HCT116 (cell line): ENCODE results near the gene TMEM63B. TPM values are rescaled to one million over a fixed set of nuclear protein-coding genes. Genes with fewer than 3 reads are reported as not detected.

Source experiments
- ATAC-seq: fragments of 200-7000 bp; cut with Tn5 transposase; 2 replicates; pipeline ENCODE4 v1.9.1; 2020; ENCODE audit warnings: mild to moderate bottlenecking, moderate library complexity
- BruUV-seq: library from RNA; stranded (reverse); fragments of 400-500 nt; replicated peaks from 2 replicates; lab custom pipeline; 2021; lab: Mats Ljungman, UMichigan
- CTCF ChIA-PET: fragments of 300-600 bp; sonication (Branson Sonifier 250); formaldehyde crosslinking; loops from one replicate; lab custom pipeline; 2021; ENCODE audit warnings: antibody characterized with exemption; lab: Charles Lee
- POLR2A ChIA-PET: fragments of 300-600, 350-600 bp; sonication (Branson Sonifier 250); formaldehyde crosslinking; loops from one replicate; lab custom pipeline; 2021; ENCODE audit warnings: antibody characterized with exemption; lab: Charles Lee
- RAD21 ChIA-PET, 2 experiments: fragments of 300-600 bp; sonication (Branson Sonifier 250); formaldehyde crosslinking; loops; one replicate each; lab custom pipeline; 2023; ENCODE audit warnings: low total read pairs in 2 of 2; ENCODE audit not compliant: uncharacterized antibody in 2 of 2, unreplicated experiment in 2 of 2, low non-redundant PET in 1 of 2; lab: Charles Lee
- DNase-seq: peaks from one replicate; pipeline ENCODE4 v3.0.0-alpha.2; 2010; ENCODE audit warnings: low read depth, low spot score
- H2AFZ ChIP-seq: fragments of 200-600 bp; shearing (Covaris generic), sonication (generic); 2 replicates; pipeline ENCODE4 v1.6.1; 2017; ENCODE audit warnings: low read depth, mixed run types, mixed read lengths, antibody characterized with exemption, low read length; ENCODE audit not compliant: poor library complexity, severe bottlenecking
- H3K27ac ChIP-seq: 2 replicates; pipeline ENCODE4 v1.5.1; 2012; ENCODE audit warnings: low read depth, low read length
- H3K27me3 ChIP-seq: fragments of 200-600 bp; sonication (generic); 2 replicates; pipeline ENCODE4 v1.6.1; 2016; ENCODE audit warnings: mixed run types, low read length, mixed read lengths; ENCODE audit not compliant: insufficient read depth
- H3K36me3 ChIP-seq, 2 experiments: fragments of 200-500 bp in 1 of 2; fragments of 200-600 bp in 1 of 2; sonication (Bioruptor generic) in 1 of 2; sonication (generic) in 1 of 2; 2 replicates each; pipeline versions ENCODE4 v1.5.1 to v1.6.1; 2014 to 2016; ENCODE audit warnings: low read length in 2 of 2, inconsistent platforms in 1 of 2, mixed read lengths in 1 of 2, mixed run types in 1 of 2; ENCODE audit not compliant: insufficient read depth in 2 of 2, control insufficient read depth in 1 of 2
- H3K4me1 ChIP-seq, 2 experiments: fragments of 200-600 bp in 1 of 2; sonication (generic) in 1 of 2; 2 replicates each; pipeline versions ENCODE4 v1.5.1 to v1.6.1; 2012 to 2017; ENCODE audit warnings: low read length in 2 of 2, inconsistent platforms in 1 of 2, mild to moderate bottlenecking in 1 of 2, mixed read lengths in 1 of 2, mixed run types in 1 of 2, moderate library complexity in 1 of 2; ENCODE audit not compliant: insufficient read depth in 2 of 2, control insufficient read depth in 1 of 2
- H3K4me2 ChIP-seq: fragments of 200-600 bp; sonication (generic); 2 replicates; pipeline ENCODE4 v1.6.1; 2017; ENCODE audit warnings: mixed run types, low read length, mixed read lengths
- H3K4me3 ChIP-seq, 2 experiments: fragments of 200-600 bp in 1 of 2; sonication (generic) in 1 of 2; replicated peaks in 1 of 2; 2 replicates each; pipeline ENCODE4 v1.5.1; 2011 to 2016; ENCODE audit warnings: low read length in 2 of 2, control low read depth in 1 of 2, low read depth in 1 of 2, mild to moderate bottlenecking in 1 of 2, mixed read lengths in 1 of 2, mixed run types in 1 of 2
- H3K79me2 ChIP-seq: fragments of 200-600 bp; sonication (generic); 2 replicates; pipeline ENCODE4 v1.6.1; 2017; ENCODE audit warnings: mild to moderate bottlenecking, mixed run types, low read length, moderate library complexity, mixed read lengths; ENCODE audit not compliant: insufficient read depth
- H3K9ac ChIP-seq: fragments of 200-600 bp; sonication (generic); 2 replicates; pipeline ENCODE4 v1.6.1; 2016; ENCODE audit warnings: low read length, mixed read lengths
- H3K9me2 ChIP-seq: fragments of 200-600 bp; sonication (generic), shearing (Covaris generic); 2 replicates; pipeline ENCODE4 v1.6.1; 2017; ENCODE audit warnings: mixed run types, mild to moderate bottlenecking, moderate library complexity; ENCODE audit not compliant: insufficient read depth
- H3K9me3 ChIP-seq, 2 experiments: fragments of 200-500 bp in 1 of 2; fragments of 200-600 bp in 1 of 2; sonication (Bioruptor generic) in 1 of 2; sonication (generic) in 1 of 2; 2 replicates each; pipeline ENCODE4 v1.6.1; 2014 to 2017; ENCODE audit warnings: low read length in 2 of 2, mixed read lengths in 2 of 2, inconsistent platforms in 1 of 2, low read depth in 1 of 2, mild to moderate bottlenecking in 1 of 2, mixed run types in 1 of 2, moderate library complexity in 1 of 2; ENCODE audit not compliant: control insufficient read depth in 1 of 2, insufficient read depth in 1 of 2
- H4K20me1 ChIP-seq: fragments of 200-600 bp; sonication (generic), shearing (Covaris generic); 2 replicates; pipeline ENCODE4 v1.6.1; 2017; ENCODE audit warnings: mixed run types, mild to moderate bottlenecking, moderate library complexity; ENCODE audit not compliant: insufficient read depth
- ATF3 ChIP-seq: IDR thresholded peaks from 2 replicates; pipeline ENCODE4 v1.6.1; 2012
- CBX3 ChIP-seq: IDR thresholded peaks from 2 replicates; pipeline ENCODE4 v1.6.1; 2012; ENCODE audit warnings: low read depth
- CEBPB ChIP-seq: IDR thresholded peaks from 2 replicates; pipeline ENCODE4 v1.6.1; 2012; ENCODE audit warnings: low read depth
- CTCF ChIP-seq, 3 experiments: fragments of 200-600 bp in 1 of 3; sonication (generic) in 1 of 3; IDR thresholded peaks in 2 of 3; conservative IDR thresholded peaks in 1 of 3; 2 replicates each; pipeline ENCODE4 v1.5.1; 2012 to 2017; ENCODE audit warnings: low read depth in 2 of 3, low read length in 2 of 3, antibody characterized with exemption in 1 of 3, borderline replicate concordance in 1 of 3, control low read depth in 1 of 3, mild to moderate bottlenecking in 1 of 3, mixed read lengths in 1 of 3, mixed run types in 1 of 3, moderate library complexity in 1 of 3; ENCODE audit not compliant: insufficient read depth in 1 of 3
- EGR1 ChIP-seq: IDR thresholded peaks from 2 replicates; pipeline ENCODE4 v1.6.1; 2012; ENCODE audit warnings: low read depth
- EZH2 ChIP-seq: fragments of 200-600 bp; sonication (generic); IDR thresholded peaks from 2 replicates; pipeline ENCODE4 v1.6.1; 2017; ENCODE audit warnings: antibody characterized with exemption, mixed run types
- EZH2phosphoT487 ChIP-seq: fragments of 200-600 bp; IDR thresholded peaks from 2 replicates; pipeline ENCODE4 v1.6.1; 2018; ENCODE audit warnings: antibody characterized with exemption, borderline replicate concordance
- FOSL1 ChIP-seq: IDR thresholded peaks from 2 replicates; pipeline ENCODE4 v1.6.1; 2012; ENCODE audit warnings: low read depth
- MAX ChIP-seq: IDR thresholded peaks from 2 replicates; pipeline ENCODE4 v1.6.1; 2012
- POLR2A ChIP-seq: IDR thresholded peaks from 2 replicates; pipeline ENCODE4 v1.7.0; 2011; ENCODE audit warnings: borderline replicate concordance; ENCODE audit not compliant: insufficient read depth, insufficient read length; ENCODE audit errors: extremely low read depth
- POLR2AphosphoS5 ChIP-seq: IDR thresholded peaks from 2 replicates; pipeline ENCODE4 v1.6.1; 2011; ENCODE audit warnings: mild to moderate bottlenecking, low read depth, low read length, moderate library complexity
- RAD21 ChIP-seq: IDR thresholded peaks from 2 replicates; pipeline ENCODE4 v1.6.1; 2012; ENCODE audit warnings: low read depth, mild to moderate bottlenecking
- REST ChIP-seq: IDR thresholded peaks from 2 replicates; pipeline ENCODE4 v1.6.1; 2012; ENCODE audit warnings: low read depth
- SIN3A ChIP-seq: IDR thresholded peaks from 2 replicates; pipeline ENCODE4 v1.6.1; 2012; ENCODE audit warnings: low read depth
- SP1 ChIP-seq: IDR thresholded peaks from 2 replicates; pipeline ENCODE4 v1.6.1; 2012; ENCODE audit warnings: low read depth
- ZBTB33 ChIP-seq: IDR thresholded peaks from 2 replicates; pipeline ENCODE4 v1.6.1; 2011; ENCODE audit warnings: mild to moderate bottlenecking, low read length, moderate library complexity; ENCODE audit not compliant: insufficient replicate concordance; ENCODE audit errors: extremely low read depth
- intact Hi-C: fragments of 100-400 bp; cut with micrococcal nuclease; formaldehyde crosslinking; loops from 2 replicates; pipeline ENCODE4 v1.10.0; 2022
- total RNA-seq: library from RNA; stranded (reverse); gene quantifications from one replicate; pipeline ENCODE4 v1.2.1, GENCODE V29; 2021; ENCODE audit not compliant: unreplicated experiment

TMEM63B gene
- total RNA-seq, 1 experiment from 2014 or later: 58.2 TPM

GRCh38 chr6:44107017-44107416, 20.3 kb upstream of the TMEM63B start (continued):
- no peak for TF ChIP-seq ZBTB33

- Histone ChIP-seq H3K27me3 (no peaks in the 10 kb centered on the region), H3K9me2 (no peaks in the 10 kb centered on the region), H3K36me3 (peaks cover 35 to 53% of the 10 kb centered on the region in 2 experiments), H3K4me2 (no peak overlapping the region), H3K27ac (no peak overlapping the region), H3K4me1 (no peaks in the 10 kb centered on the region), H4K20me1 (0 out of 2 replicates have a peak, but pooled peaks cover 3% of the 10 kb centered on the region), H3K79me2 (peaks cover 57% of the 10 kb centered on the region; the same call in 1 of the 2 replicates), H2AFZ (no peak overlapping the region), H3K9me3 (no peaks in the 10 kb centered on the region), H3K9ac (no peak overlapping the region), H3K4me3 (no peak overlapping the region)
- no TSS peak for BruUV-seq
- CTCF ChIA-PET: no interaction called here
- intact Hi-C loops: no loop called here
- DNase-seq (no peak), ATAC-seq (no peak)
- RAD21 ChIA-PET: no interaction called here
- POLR2A ChIA-PET: no interaction called here
- no peak for TF ChIP-seq CEBPB
- no peak for TF ChIP-seq SP1
- no peak for TF ChIP-seq RAD21
- TF ChIP-seq EZH2phosphoT487: no peak
- no peak for TF ChIP-seq FOSL1
- TF ChIP-seq ZBTB33: no peak
- no peak for TF ChIP-seq EGR1
- no peak for TF ChIP-seq MAX
- TF ChIP-seq POLR2AphosphoS5: no peak
- no peak for TF ChIP-seq POLR2A
- no peak for TF ChIP-seq SIN3A
- TF ChIP-seq EZH2: no peak
- TF ChIP-seq REST: no peak
- TF ChIP-seq CTCF (IDR thresholded peaks at IDR 0.05 in 2 of 3, conservative IDR thresholded peaks at IDR 0.05 in 1 of 3; ENCODE audit: borderline replicate concordance in 1 of 3, insufficient read depth in 1 of 3, low read depth in 2 of 3, low read length in 2 of 3): no peak
- no peak for TF ChIP-seq ATF3
- TF ChIP-seq CBX3: no peak
Observed at GRCh38 chr6:44108471-44108870, 18.9 kb upstream of the TMEM63B start.
